Activated CD4-positive, alpha-beta T cell treated with anti-CD3 and anti-CD28 coated beads for 1 hour (primary cell): ENCODE measurements around the gene SAXO2.
"Not testable (repeated sequence)": the region's sequence is repeated elsewhere in the genome, so short reads cannot be mapped to it uniquely, and the experiment has no call there.

Source experiments
- DNase-seq: peaks from one replicate; pipeline ENCODE4 v3.0.0-alpha.2; 2020

The SAXO2 gene

GRCh38 chr15:82315519-82316246 lies 53.1 kb downstream of the SAXO2 start:
- no peak for DNase-seq

GRCh38 chr15:82316247-82317090 lies 53.9 kb downstream of the SAXO2 start:
- DNase-seq: not testable (repeated sequence)

- no peak for DNase-seq
Measured at GRCh38 chr15:82317091-82317489, 54.5 kb downstream of the SAXO2 start.

- not testable (repeated sequence) for DNase-seq
Measured at GRCh38 chr15:82317516-82317915, 54.9 kb downstream of the SAXO2 start.

- DNase-seq: not testable (repeated sequence)
Measured at GRCh38 chr15:82318281-82318680, 55.7 kb downstream of the SAXO2 start.

GRCh38 chr15:82319522-82320278 lies 57.1 kb downstream of the SAXO2 start:
- DNase-seq: not testable (repeated sequence)

GRCh38 chr15:82320861-82321260 lies 58.2 kb downstream of the SAXO2 start:
- DNase-seq: not testable (repeated sequence)

- DNase-seq: not testable (repeated sequence)
Measured at GRCh38 chr15:82322488-82322887, 59.9 kb downstream of the SAXO2 start.

- not testable (repeated sequence) for DNase-seq
Measured at GRCh38 chr15:82324831-82325230, 62.2 kb downstream of the SAXO2 start.

- not testable (repeated sequence) for DNase-seq
Measured at GRCh38 chr15:82325646-82326045, 63.0 kb downstream of the SAXO2 start.

- not testable (repeated sequence) for DNase-seq
Measured at GRCh38 chr15:82326896-82327295, 64.3 kb downstream of the SAXO2 start.

- not testable (repeated sequence) for DNase-seq
Measured at GRCh38 chr15:82327372-82327771, 64.8 kb downstream of the SAXO2 start.

- not testable (repeated sequence) for DNase-seq
Measured at GRCh38 chr15:82329039-82329438, 66.4 kb downstream of the SAXO2 start.

GRCh38 chr15:82330921-82331320 lies 68.3 kb downstream of the SAXO2 start:
- not testable (repeated sequence) for DNase-seq

GRCh38 chr15:82331576-82332304 lies 69.1 kb downstream of the SAXO2 start:
- DNase-seq: not testable (repeated sequence)

GRCh38 chr15:82332711-82333602 lies 70.3 kb downstream of the SAXO2 start:
- DNase-seq: not testable (repeated sequence)

GRCh38 chr15:82333603-82334553 lies 71.3 kb downstream of the SAXO2 start:
- not testable (repeated sequence) for DNase-seq
